Endothelial cell of umbilical vein (primary cell): ENCODE measurements around the gene SETD6. TPM values are rescaled to one million over a fixed set of nuclear protein-coding genes. Genes with fewer than 3 reads are reported as not detected.

Experiments
- Bru-seq: library from RNA; stranded (reverse); fragments of 400-500 nt; gene quantifications from one replicate; lab custom pipeline; 2021; lab: Mats Ljungman, UMichigan
- BruChase-seq, 2 experiments: library from RNA; stranded (reverse); fragments of 400-500 nt; gene quantifications; one replicate each; lab custom pipeline; 2021; lab: Mats Ljungman, UMichigan
- BruUV-seq: library from RNA; stranded (reverse); fragments of 400-500 nt; replicated peaks from 2 replicates; lab custom pipeline; 2021; lab: Mats Ljungman, UMichigan
- CTCF ChIA-PET: fragments of 300-600, 350-600 bp; sonication (Branson Sonifier 250); formaldehyde crosslinking; loops from one replicate; lab custom pipeline; 2021; ENCODE audit warnings: antibody characterized with exemption, inconsistent platforms; lab: Charles Lee
- POLR2A ChIA-PET: fragments of 300-600, 350-600 bp; sonication (Branson Sonifier 250); formaldehyde crosslinking; loops from one replicate; lab custom pipeline; 2021; ENCODE audit warnings: antibody characterized with exemption, inconsistent platforms; lab: Charles Lee
- DNase-seq: peaks from one replicate; pipeline ENCODE4 v3.0.0-alpha.2; 2011; ENCODE audit warnings: low read depth, low spot score
- FAIRE-seq: peaks from 2 replicates; lab custom pipeline; 2011; peaks lifted over from hg19 to GRCh38; lab: Jason Lieb, UNC
- H2AFZ ChIP-seq: 2 replicates; pipeline ENCODE4 v1.6.0; 2012; ENCODE audit warnings: low read depth, low read length, control low read depth, inconsistent platforms
- H3K27ac ChIP-seq: 2 replicates; pipeline ENCODE4 v1.5.1; 2011; ENCODE audit warnings: low read depth, mild to moderate bottlenecking, control low read depth, low read length, moderate library complexity; ENCODE audit not compliant: insufficient read depth
- H3K27me3 ChIP-seq, 2 experiments: 2 replicates each; pipeline versions ENCODE4 v1.6.0 to v1.6.1; 2011; ENCODE audit warnings: low read length in 2 of 2, mixed read lengths in 1 of 2; ENCODE audit not compliant: control insufficient read depth in 2 of 2, insufficient read depth in 2 of 2
- H3K36me3 ChIP-seq, 2 experiments: 2 replicates in 1 of 2; 3 replicates in 1 of 2; pipeline ENCODE4 v1.5.1; 2011; ENCODE audit warnings: low read length in 2 of 2, mild to moderate bottlenecking in 1 of 2, moderate library complexity in 1 of 2; ENCODE audit not compliant: control insufficient read depth in 2 of 2, insufficient read depth in 2 of 2; ENCODE audit errors: extremely low read depth in 1 of 2
- H3K4me1 ChIP-seq: 3 replicates; pipeline ENCODE4 v1.5.1; 2011; ENCODE audit warnings: mild to moderate bottlenecking, low read length; ENCODE audit not compliant: control insufficient read depth, insufficient read depth; ENCODE audit errors: extremely low read depth
- H3K4me2 ChIP-seq: 2 replicates; pipeline ENCODE4 v1.6.1; 2011; ENCODE audit warnings: low read length, control low read depth, mixed read lengths; ENCODE audit not compliant: insufficient read depth
- H3K4me3 ChIP-seq, 3 experiments: fragments of 200-600 bp in 1 of 3; sonication (generic), shearing (Covaris generic) in 1 of 3; replicated peaks in 1 of 3; 2 replicates each; pipeline ENCODE4 v1.5.1; 2011 to 2016; ENCODE audit warnings: control low read depth in 3 of 3, low read length in 3 of 3, mild to moderate bottlenecking in 2 of 3, inconsistent platforms in 1 of 3, low read depth in 1 of 3, moderate library complexity in 1 of 3; ENCODE audit not compliant: insufficient read depth in 1 of 3
- H3K79me2 ChIP-seq: 2 replicates; pipeline ENCODE4 v1.6.0; 2012; ENCODE audit warnings: low read length, inconsistent platforms; ENCODE audit not compliant: control insufficient read depth, insufficient read depth
- H3K9ac ChIP-seq: replicated peaks from 2 replicates; pipeline ENCODE3; 2011; ENCODE audit warnings: low read length, control low read depth; ENCODE audit not compliant: insufficient read depth; ENCODE audit errors: extremely low read depth
- H3K9me1 ChIP-seq: replicated peaks from 3 replicates; pipeline ENCODE4 v1.6.0; 2011; ENCODE audit warnings: mild to moderate bottlenecking, low read length; ENCODE audit not compliant: control insufficient read depth, insufficient read depth; ENCODE audit errors: extremely low read depth
- H3K9me3 ChIP-seq: replicated peaks from 2 replicates; pipeline ENCODE4 v1.5.1; 2012; ENCODE audit warnings: low read length, inconsistent platforms; ENCODE audit not compliant: control insufficient read depth, insufficient read depth
- H4K20me1 ChIP-seq: replicated peaks from 2 replicates; pipeline ENCODE3; 2011; ENCODE audit warnings: mild to moderate bottlenecking, low read length; ENCODE audit not compliant: control insufficient read depth, insufficient read depth; ENCODE audit errors: extremely low read depth
- EZH2 ChIP-seq: IDR thresholded peaks from 2 replicates; pipeline ENCODE4 v1.6.1; 2012; ENCODE audit warnings: borderline replicate concordance, low read depth, mild to moderate bottlenecking, moderate library complexity, low read length, inconsistent platforms; ENCODE audit not compliant: severe bottlenecking
- FOS ChIP-seq: IDR thresholded peaks from 2 replicates; pipeline ENCODE4 v1.6.1; 2011; ENCODE audit warnings: mild to moderate bottlenecking, low read length, moderate library complexity, borderline replicate concordance; ENCODE audit not compliant: insufficient read depth
- GATA2 ChIP-seq: IDR thresholded peaks from 2 replicates; pipeline ENCODE4 v1.7.0; 2011; ENCODE audit warnings: low read depth, mild to moderate bottlenecking, moderate library complexity, mixed read lengths, low read length; ENCODE audit not compliant: insufficient read length, insufficient read depth
- JUN ChIP-seq: IDR thresholded peaks from 2 replicates; pipeline ENCODE4 v1.6.1; 2011; ENCODE audit warnings: borderline replicate concordance, low read depth; ENCODE audit not compliant: insufficient read length, insufficient read depth
- MYC ChIP-seq: IDR thresholded peaks from one replicate; pipeline ENCODE4 v1.6.1; 2011; ENCODE audit warnings: mild to moderate bottlenecking, low read depth, low read length
- POLR2A ChIP-seq: IDR thresholded peaks from 2 replicates; pipeline ENCODE4 v1.6.1; 2012; ENCODE audit warnings: low read depth, mild to moderate bottlenecking, control low read depth, low read length
- POLR2AphosphoS5 ChIP-seq: IDR thresholded peaks from 2 replicates; pipeline ENCODE4 v1.6.1; 2012; ENCODE audit warnings: low read depth, mild to moderate bottlenecking, control low read depth, low read length, moderate library complexity; ENCODE audit not compliant: insufficient read depth
- dilution Hi-C: fragments of 300-500 bp; cut with MboI; formaldehyde crosslinking; loops from one replicate; pipeline ENCODE4 v1.15.0; 2019; ENCODE audit warnings: low sequenced_read_pairs; ENCODE audit not compliant: extremely low pct_ligation_motif_present
- intact Hi-C: fragments of 100-400 bp; cut with micrococcal nuclease; formaldehyde crosslinking; loops from one replicate; pipeline ENCODE4 v1.10.0; 2022
- long read RNA-seq: library from polyadenylated mRNA; stranded (forward); transcript quantifications from one replicate; pipeline ENCODE4 v2.0.0, GENCODE V29; 2021
- polyA minus RNA-seq, 3 experiments: library from RNA; depleted of rRNA, polyadenylated mRNA; stranded (reverse); fragments of >200 nt; gene quantifications; 1 replicate in 1 of 3; 2 replicates in 2 of 3; pipeline ENCODE4 v1.2.3, GENCODE V29; 2011
- polyA plus RNA-seq, 4 experiments: library from polyadenylated mRNA; depleted of rRNA in 3 of 4; stranded (reverse) in 3 of 4; unstranded in 1 of 4; fragments of >200 nt; gene quantifications; 2 replicates each; pipeline versions ENCODE4 v1.2.1 to v1.2.3, GENCODE V29; 2011 to 2012; ENCODE audit warnings: missing spikeins in 1 of 4
- total RNA-seq: library from RNA; stranded (reverse); gene quantifications from 2 replicates; pipeline ENCODE4 v1.2.3, GENCODE V29; 2021
- TF ChIP-seq, protein P1 (sequence below), 2 donors: IDR thresholded peaks; 1 replicate in 1 of 2; 2 replicates in 1 of 2; pipeline ENCODE4 v1.5.1; 2011; ENCODE audit warnings: low read length in 2 of 2, mild to moderate bottlenecking in 2 of 2, moderate library complexity in 2 of 2, control low read depth in 1 of 2, inconsistent platforms in 1 of 2, low read depth in 1 of 2; ENCODE audit not compliant: insufficient read depth in 1 of 2; ENCODE audit errors: extremely low read depth in 1 of 2
- TF ChIP-seq, protein P2 (sequence below): IDR thresholded peaks from 2 replicates; pipeline ENCODE4 v1.6.1; 2011; ENCODE audit not compliant: insufficient read depth, insufficient read length

The SETD6 gene, protein sequence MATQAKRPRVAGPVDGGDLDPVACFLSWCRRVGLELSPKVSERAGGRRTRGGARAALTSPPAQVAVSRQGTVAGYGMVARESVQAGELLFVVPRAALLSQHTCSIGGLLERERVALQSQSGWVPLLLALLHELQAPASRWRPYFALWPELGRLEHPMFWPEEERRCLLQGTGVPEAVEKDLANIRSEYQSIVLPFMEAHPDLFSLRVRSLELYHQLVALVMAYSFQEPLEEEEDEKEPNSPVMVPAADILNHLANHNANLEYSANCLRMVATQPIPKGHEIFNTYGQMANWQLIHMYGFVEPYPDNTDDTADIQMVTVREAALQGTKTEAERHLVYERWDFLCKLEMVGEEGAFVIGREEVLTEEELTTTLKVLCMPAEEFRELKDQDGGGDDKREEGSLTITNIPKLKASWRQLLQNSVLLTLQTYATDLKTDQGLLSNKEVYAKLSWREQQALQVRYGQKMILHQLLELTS
- total RNA-seq (10.4 and 16.4 TPM in 2 replicates), polyA plus RNA-seq (10.1 and 10.2 TPM in 2 replicates), polyA minus RNA-seq (7.6 and 8.4 TPM in 2 replicates), Bru-seq, nascent RNA (percentile 59 among the genes with signal in this experiment), BruChase-seq, experiment 1, labeled RNA remaining after a 6-hour chase (percentile 47 among the genes with signal in this experiment), BruChase-seq, experiment 2, labeled RNA remaining after a 2-hour chase (percentile 64 among the genes with signal in this experiment)
- 5.9 and 6.6 TPM in 2 replicates for polyA plus RNA-seq (2011; cell fraction: cytosol; rRNA removed)
- polyA plus RNA-seq (2011; cell fraction: nucleus; rRNA removed): 46.9 and 47.4 TPM in 2 replicates
- polyA plus RNA-seq (2012): 13.3 and 17.6 TPM in 2 replicates
- 23.9 TPM for polyA minus RNA-seq (2011; cell fraction: cytosol; rRNA and poly(A)+ RNA removed)
- 14.1 and 16.2 TPM in 2 replicates for polyA minus RNA-seq (2011; cell fraction: nucleus; rRNA and poly(A)+ RNA removed)
- long read RNA-seq, partial matches to known transcripts: 1 of 21 reads
- long read RNA-seq, other reads (novel, unspliced or antisense): 14 of 21 reads

DNA sequence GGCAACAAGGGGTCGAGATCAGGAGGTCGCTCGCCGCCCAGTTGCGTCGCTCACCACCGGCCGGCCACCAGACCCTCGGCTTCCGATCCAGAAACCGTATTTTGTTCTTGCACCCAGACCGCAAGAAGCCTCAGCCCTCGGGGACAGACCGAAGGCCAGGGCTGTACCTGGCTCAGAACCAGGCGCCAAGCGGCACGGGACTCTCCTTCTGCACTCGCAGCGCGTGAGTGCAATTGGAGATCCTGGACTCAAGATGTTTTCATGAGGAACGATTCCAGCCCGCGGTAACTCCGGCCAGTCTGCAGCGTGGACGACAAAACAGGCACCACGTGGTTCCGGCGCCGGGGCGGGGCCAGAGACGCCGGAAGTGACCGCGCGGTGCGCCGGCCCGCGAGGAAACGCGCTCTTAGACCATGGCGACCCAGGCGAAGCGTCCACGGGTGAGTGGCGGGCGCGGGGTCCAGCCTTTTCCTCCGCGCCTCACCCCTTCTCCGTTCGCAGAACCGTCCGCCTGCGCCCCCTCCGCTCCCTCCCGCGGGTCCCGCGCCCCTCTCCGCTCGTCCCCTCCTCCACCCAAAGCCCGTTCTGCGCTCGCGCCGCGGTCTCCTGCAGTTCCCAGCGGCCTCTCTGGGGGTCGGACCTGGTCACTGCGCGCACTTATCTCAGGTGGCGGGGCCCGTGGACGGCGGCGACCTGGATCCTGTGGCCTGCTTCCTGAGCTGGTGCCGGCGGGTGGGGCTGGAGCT is at the start of gene SETD6:
SETD6 (plus strand) TSS at position 393 of the 746 bp plus-strand sequence; CDS start at position 414, 21 bp downstream.
- ChIA-PET POLR2A (interaction anchor here (0.7 kb wide), 1 partner anchor 163 kb away, joined by 7 read pairs; no protein-coding TSS in a partner anchor), CTCF (interaction anchor here (0.6 to 6.8 kb wide), 10 partner anchors 9 to 1423 kb away, joined by 3 to 73 read pairs (median 4); partner anchors contain the start of gene CPNE2)
- dilution Hi-C loops (no loop called here), intact Hi-C loops (loop anchor here (5.0 kb wide), 1 partner anchor 112 kb away; the partner anchor contains the start of gene CNOT1)
- no peaks in the 10 kb centered on the region for H3K79me2 ChIP-seq
- H3K27me3 ChIP-seq: no peaks in the 10 kb centered on the region
- H3K4me1 ChIP-seq: peaks cover 12% of the 10 kb centered on the region
- H2AFZ ChIP-seq: peak within 1 kb of the TSS; percentile 30
- H3K27ac ChIP-seq: peak within 1 kb of the TSS; percentile 50
- H3K36me3 ChIP-seq: peaks cover 24 to 27% of the 10 kb centered on the region in 2 experiments
- no peaks in the 10 kb centered on the region for H3K9me3 ChIP-seq
- TF ChIP-seq POLR2A: peak; percentile 80
- no peak for TF ChIP-seq JUN
- no peak for TF ChIP-seq EZH2
- TF ChIP-seq, protein P1, sequence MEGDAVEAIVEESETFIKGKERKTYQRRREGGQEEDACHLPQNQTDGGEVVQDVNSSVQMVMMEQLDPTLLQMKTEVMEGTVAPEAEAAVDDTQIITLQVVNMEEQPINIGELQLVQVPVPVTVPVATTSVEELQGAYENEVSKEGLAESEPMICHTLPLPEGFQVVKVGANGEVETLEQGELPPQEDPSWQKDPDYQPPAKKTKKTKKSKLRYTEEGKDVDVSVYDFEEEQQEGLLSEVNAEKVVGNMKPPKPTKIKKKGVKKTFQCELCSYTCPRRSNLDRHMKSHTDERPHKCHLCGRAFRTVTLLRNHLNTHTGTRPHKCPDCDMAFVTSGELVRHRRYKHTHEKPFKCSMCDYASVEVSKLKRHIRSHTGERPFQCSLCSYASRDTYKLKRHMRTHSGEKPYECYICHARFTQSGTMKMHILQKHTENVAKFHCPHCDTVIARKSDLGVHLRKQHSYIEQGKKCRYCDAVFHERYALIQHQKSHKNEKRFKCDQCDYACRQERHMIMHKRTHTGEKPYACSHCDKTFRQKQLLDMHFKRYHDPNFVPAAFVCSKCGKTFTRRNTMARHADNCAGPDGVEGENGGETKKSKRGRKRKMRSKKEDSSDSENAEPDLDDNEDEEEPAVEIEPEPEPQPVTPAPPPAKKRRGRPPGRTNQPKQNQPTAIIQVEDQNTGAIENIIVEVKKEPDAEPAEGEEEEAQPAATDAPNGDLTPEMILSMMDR (IDR thresholded peaks at IDR 0.05; ENCODE audit: extremely low read depth in 1 of 2, insufficient read depth in 1 of 2, low read depth in 1 of 2, low read length in 2 of 2): peak in 1 of 2 donors; percentile 23
- TF ChIP-seq, protein P2, sequence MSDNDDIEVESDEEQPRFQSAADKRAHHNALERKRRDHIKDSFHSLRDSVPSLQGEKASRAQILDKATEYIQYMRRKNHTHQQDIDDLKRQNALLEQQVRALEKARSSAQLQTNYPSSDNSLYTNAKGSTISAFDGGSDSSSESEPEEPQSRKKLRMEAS: peak; percentile 99
- TF ChIP-seq POLR2AphosphoS5: peak; percentile 77
- peak; percentile 6 for TF ChIP-seq MYC
- TF ChIP-seq GATA2: no peak
- TF ChIP-seq FOS: no peak
- DNase-seq: peak; percentile 90
- peak within 1 kb of the TSS; percentile 59 for H3K9ac ChIP-seq
- TSS peak; percentile 29 for BruUV-seq
- H3K4me2 ChIP-seq: peak within 1 kb of the TSS; percentile 56
- peak; percentile 88 for FAIRE-seq
- no peaks in the 10 kb centered on the region for H4K20me1 ChIP-seq
- H3K4me3 ChIP-seq: peak within 1 kb of the TSS; percentile 32 to 70 (median 63)
- no peaks in the 10 kb centered on the region for H3K9me1 ChIP-seq
